ENCODE data around the gene CHRD.
"Not testable (repeated sequence)": the region's sequence is repeated elsewhere in the genome, so short reads cannot be mapped to it uniquely, and the experiment has no call there.

CHRD gene

DNA sequence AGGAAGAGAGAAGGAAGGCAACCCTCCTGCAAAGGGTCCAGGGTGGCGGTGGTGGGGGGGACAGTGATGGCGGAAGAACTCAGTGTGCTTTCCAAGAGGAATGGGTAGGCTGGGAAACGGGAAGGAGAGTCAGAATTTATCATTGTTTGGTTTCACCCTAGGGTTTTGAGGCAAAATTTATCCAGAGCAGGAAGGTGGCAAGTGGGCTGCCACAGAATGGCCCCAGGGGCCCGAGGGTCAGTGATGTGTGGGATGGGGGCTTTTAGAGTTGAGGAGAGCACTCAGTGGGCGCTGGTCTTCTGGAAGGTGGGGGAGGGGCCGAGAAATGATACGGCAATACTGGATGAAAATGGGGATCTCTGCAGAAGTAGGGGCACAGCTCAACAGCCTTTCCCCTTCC is 41.9 kb upstream of the CHRD start:
- H3K4me3 ChIP-seq (ENCODE audit: low read depth in 1 of 2, low read length in 2 of 2), result no peak overlapping the region
- H3K9me3 ChIP-seq (ENCODE audit: control insufficient read depth in 1 of 2, low read length in 2 of 2), result no peaks in the 10 kb centered on the region
- no peaks in the 10 kb centered on the region for H3K27me3 ChIP-seq (ENCODE audit: control insufficient read depth in 1 of 2, insufficient read depth in 2 of 2, low read length in 2 of 2)
- H3K9ac ChIP-seq (ENCODE audit: low read depth in 1 of 2, low read length in 2 of 2), result no peak overlapping the region
- H3K4me1 ChIP-seq (ENCODE audit: control insufficient read depth in 1 of 2, insufficient read depth in 2 of 2, low read length in 2 of 2), result peaks cover 28 to 43% of the 10 kb centered on the region in 2 donors
- peaks cover 18 to 36% of the 10 kb centered on the region in 2 donors for H3K36me3 ChIP-seq (ENCODE audit: control insufficient read depth in 1 of 2, insufficient read depth in 2 of 2, low read length in 2 of 2)
- no peak overlapping the region for H3K27ac ChIP-seq (ENCODE audit: low read depth, low read length)

DNA sequence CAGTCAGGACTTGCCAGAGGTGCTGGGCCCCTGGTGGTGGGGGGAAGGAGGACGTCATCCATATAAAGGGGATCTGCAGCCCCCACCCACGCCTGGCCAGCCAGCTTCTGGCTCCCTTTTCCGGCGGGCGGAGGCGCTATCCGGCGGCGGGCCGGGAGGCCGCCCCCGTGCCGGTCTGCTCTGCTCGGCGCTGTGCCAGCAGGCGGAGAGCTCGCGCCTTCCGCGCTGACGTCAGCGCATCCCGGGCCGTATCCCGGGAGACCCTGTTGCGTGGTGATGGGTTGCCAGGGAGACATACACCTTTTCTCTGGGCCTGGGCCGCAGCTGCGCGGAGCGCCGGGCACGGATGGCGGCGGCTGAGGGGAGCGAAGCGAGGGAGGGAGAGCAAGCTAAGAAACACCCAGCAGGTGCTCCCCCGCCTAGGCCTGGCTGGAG is 41.3 kb upstream of the CHRD start:
- H3K4me1 ChIP-seq (ENCODE audit: control insufficient read depth in 1 of 2, insufficient read depth in 2 of 2, low read length in 2 of 2), result peaks cover 28 to 43% of the 10 kb centered on the region in 2 donors
- no peak overlapping the region for H3K4me3 ChIP-seq (ENCODE audit: low read depth in 1 of 2, low read length in 2 of 2)
- H3K27me3 ChIP-seq (ENCODE audit: control insufficient read depth in 1 of 2, insufficient read depth in 2 of 2, low read length in 2 of 2), result no peaks in the 10 kb centered on the region
- no peak overlapping the region for H3K27ac ChIP-seq (ENCODE audit: low read depth, low read length)
- H3K9me3 ChIP-seq (ENCODE audit: control insufficient read depth in 1 of 2, low read length in 2 of 2), result no peaks in the 10 kb centered on the region
- peaks cover 13 to 36% of the 10 kb centered on the region in 2 donors for H3K36me3 ChIP-seq (ENCODE audit: control insufficient read depth in 1 of 2, insufficient read depth in 2 of 2, low read length in 2 of 2)
- no peak overlapping the region for H3K9ac ChIP-seq (ENCODE audit: low read depth in 1 of 2, low read length in 2 of 2)

DNA sequence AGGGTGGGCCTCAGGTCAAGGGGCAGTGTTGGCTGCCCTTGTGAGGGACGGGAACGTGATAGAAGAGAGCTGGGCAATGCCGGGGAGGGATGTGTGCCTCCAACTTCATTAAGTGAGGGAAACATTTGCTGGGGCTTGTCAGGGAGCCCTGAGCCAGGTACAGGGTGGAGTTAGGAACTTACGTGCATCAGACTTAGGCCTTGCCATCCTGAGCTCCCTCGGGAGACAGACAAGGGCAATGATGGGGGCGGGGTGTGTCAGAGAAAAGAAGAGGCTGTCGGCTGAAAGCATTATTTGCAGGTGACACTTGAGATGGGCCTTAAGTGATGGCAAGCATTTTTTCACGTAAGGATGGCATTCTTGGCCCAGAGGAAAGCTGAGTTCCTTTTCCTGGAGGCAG is 40.9 kb upstream of the CHRD start:
- H3K4me3 ChIP-seq (ENCODE audit: low read depth in 1 of 2, low read length in 2 of 2), result no peak overlapping the region
- H3K27me3 ChIP-seq (ENCODE audit: control insufficient read depth in 1 of 2, insufficient read depth in 2 of 2, low read length in 2 of 2), result no peaks in the 10 kb centered on the region
- no peak overlapping the region for H3K27ac ChIP-seq (ENCODE audit: low read depth, low read length)
- H3K36me3 ChIP-seq (ENCODE audit: control insufficient read depth in 1 of 2, insufficient read depth in 2 of 2, low read length in 2 of 2), result peaks cover 8 to 33% of the 10 kb centered on the region in 2 donors
- H3K4me1 ChIP-seq (ENCODE audit: control insufficient read depth in 1 of 2, insufficient read depth in 2 of 2, low read length in 2 of 2), result peaks cover 28 to 43% of the 10 kb centered on the region in 2 donors
- no peaks in the 10 kb centered on the region for H3K9me3 ChIP-seq (ENCODE audit: control insufficient read depth in 1 of 2, low read length in 2 of 2)
- H3K9ac ChIP-seq (ENCODE audit: low read depth in 1 of 2, low read length in 2 of 2), result no peak overlapping the region

DNA sequence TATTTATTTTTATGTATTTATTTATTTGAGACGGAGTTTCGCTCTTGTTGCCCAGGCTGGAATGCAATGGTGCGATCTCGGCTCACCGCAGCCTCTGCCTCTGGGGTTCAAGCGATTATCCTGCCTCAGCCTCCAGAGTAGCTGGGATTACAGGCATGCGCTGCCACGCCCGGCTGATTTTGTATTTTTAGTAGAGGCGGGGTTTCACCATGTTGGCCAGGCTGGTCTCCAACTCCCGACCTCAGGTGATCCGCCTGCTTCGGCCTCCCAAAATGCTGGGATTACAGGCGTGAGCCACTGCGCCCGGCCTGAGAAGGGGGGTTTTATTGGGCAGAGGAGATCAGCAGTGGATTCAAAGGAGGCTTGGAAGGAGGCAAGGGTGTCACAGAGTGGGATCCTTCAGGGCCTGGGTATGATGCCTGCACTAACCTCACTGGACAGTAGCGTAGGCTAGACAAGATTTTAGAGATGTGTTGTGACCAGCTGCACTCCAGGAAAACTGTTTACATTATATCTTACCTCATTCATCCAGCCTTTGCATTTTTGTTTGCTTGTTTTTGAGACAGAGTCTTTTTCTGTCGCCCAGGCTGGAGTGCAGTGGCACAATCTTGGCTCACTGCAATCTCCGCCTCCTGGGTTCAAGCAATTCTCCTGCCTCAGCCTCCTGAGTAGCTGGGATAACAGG is 40.3 kb upstream of the CHRD start:
- H3K4me1 ChIP-seq (ENCODE audit: control insufficient read depth in 1 of 2, insufficient read depth in 2 of 2, low read length in 2 of 2), result peaks cover 28 to 43% of the 10 kb centered on the region in 2 donors
- not testable (repeated sequence) for H3K9ac ChIP-seq (ENCODE audit: low read depth in 1 of 2, low read length in 2 of 2); H3K27ac ChIP-seq (ENCODE audit: low read depth, low read length); H3K4me3 ChIP-seq (ENCODE audit: low read depth in 1 of 2, low read length in 2 of 2); H3K9me3 ChIP-seq (ENCODE audit: control insufficient read depth in 1 of 2, low read length in 2 of 2); H3K27me3 ChIP-seq (ENCODE audit: control insufficient read depth in 1 of 2, insufficient read depth in 2 of 2, low read length in 2 of 2)
- peaks cover 2 to 31% of the 10 kb centered on the region in 2 donors for H3K36me3 ChIP-seq (ENCODE audit: control insufficient read depth in 1 of 2, insufficient read depth in 2 of 2, low read length in 2 of 2)

DNA sequence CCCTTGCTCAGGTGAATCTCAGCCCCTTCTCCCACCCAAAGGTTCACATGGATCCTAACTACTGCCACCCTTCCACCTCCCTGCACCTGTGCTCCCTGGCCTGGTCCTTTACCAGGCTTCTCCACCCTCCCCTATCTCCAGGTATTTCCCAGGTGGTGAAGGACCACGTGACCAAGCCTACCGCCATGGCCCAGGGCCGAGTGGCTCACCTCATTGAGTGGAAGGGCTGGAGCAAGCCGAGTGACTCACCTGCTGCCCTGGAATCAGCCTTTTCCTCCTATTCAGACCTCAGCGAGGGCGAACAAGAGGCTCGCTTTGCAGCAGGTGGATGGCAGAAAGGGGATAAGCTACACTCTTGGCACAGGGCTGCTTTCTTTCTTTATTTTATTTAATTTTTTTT is 37.9 kb upstream of the CHRD start:
- Histone ChIP-seq H3K9ac (ENCODE audit: low read depth in 1 of 2, low read length in 2 of 2) (no peak overlapping the region), H3K4me3 (ENCODE audit: low read depth in 1 of 2, low read length in 2 of 2) (no peak overlapping the region), H3K27ac (ENCODE audit: low read depth, low read length) (no peak overlapping the region), H3K36me3 (ENCODE audit: control insufficient read depth in 1 of 2, insufficient read depth in 2 of 2, low read length in 2 of 2) (peaks cover 0 to 27% of the 10 kb centered on the region in 2 donors), H3K27me3 (ENCODE audit: control insufficient read depth in 1 of 2, insufficient read depth in 2 of 2, low read length in 2 of 2) (no peaks in the 10 kb centered on the region), H3K4me1 (ENCODE audit: control insufficient read depth in 1 of 2, insufficient read depth in 2 of 2, low read length in 2 of 2) (peaks cover 23 to 42% of the 10 kb centered on the region in 2 donors), H3K9me3 (ENCODE audit: control insufficient read depth in 1 of 2, low read length in 2 of 2) (no peaks in the 10 kb centered on the region)

DNA sequence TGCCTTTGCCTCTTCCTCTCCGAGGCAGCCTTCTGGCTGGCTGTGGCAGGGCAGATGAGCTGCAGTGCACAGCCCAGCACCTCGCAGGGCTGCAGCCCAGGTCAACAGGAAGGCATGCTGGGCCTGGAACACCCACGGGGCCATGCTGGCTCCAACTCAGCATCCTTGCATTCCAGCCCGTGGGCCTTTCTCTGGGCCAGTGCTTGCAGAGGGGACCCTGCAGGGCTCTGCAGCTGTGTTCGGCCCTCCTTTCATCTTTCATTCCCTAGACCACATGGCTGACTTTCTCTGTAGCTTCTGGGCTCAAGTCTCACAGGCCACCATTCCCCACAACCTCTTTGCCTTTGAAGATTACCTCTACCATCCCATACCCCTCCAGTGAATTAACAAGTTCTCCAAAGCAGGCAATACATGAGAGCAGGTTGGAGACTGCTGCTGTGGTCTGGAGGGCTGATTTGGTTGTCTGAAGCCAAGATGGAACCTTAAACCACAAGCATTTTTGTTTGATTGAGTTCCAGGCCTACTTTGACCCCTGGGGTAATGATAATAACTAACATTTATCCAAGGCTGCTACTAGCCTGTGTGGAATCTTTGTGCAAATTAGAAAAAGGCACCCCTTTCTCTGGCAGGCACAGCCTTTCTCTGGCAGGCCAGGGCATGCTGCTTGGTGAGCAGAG is 36.5 kb upstream of the CHRD start:
- H3K27me3 ChIP-seq (ENCODE audit: control insufficient read depth in 1 of 2, insufficient read depth in 2 of 2, low read length in 2 of 2), result no peaks in the 10 kb centered on the region
- H3K9ac ChIP-seq (ENCODE audit: low read depth in 1 of 2, low read length in 2 of 2), result no peak overlapping the region
- no peak overlapping the region for H3K4me3 ChIP-seq (ENCODE audit: low read depth in 1 of 2, low read length in 2 of 2)
- H3K36me3 ChIP-seq (ENCODE audit: control insufficient read depth in 1 of 2, insufficient read depth in 2 of 2, low read length in 2 of 2), result peaks cover 0 to 33% of the 10 kb centered on the region in 2 donors
- H3K27ac ChIP-seq (ENCODE audit: low read depth, low read length), result no peak overlapping the region
- H3K9me3 ChIP-seq (ENCODE audit: control insufficient read depth in 1 of 2, low read length in 2 of 2), result no peaks in the 10 kb centered on the region
- peaks cover 18 to 27% of the 10 kb centered on the region in 2 donors for H3K4me1 ChIP-seq (ENCODE audit: control insufficient read depth in 1 of 2, insufficient read depth in 2 of 2, low read length in 2 of 2)

DNA sequence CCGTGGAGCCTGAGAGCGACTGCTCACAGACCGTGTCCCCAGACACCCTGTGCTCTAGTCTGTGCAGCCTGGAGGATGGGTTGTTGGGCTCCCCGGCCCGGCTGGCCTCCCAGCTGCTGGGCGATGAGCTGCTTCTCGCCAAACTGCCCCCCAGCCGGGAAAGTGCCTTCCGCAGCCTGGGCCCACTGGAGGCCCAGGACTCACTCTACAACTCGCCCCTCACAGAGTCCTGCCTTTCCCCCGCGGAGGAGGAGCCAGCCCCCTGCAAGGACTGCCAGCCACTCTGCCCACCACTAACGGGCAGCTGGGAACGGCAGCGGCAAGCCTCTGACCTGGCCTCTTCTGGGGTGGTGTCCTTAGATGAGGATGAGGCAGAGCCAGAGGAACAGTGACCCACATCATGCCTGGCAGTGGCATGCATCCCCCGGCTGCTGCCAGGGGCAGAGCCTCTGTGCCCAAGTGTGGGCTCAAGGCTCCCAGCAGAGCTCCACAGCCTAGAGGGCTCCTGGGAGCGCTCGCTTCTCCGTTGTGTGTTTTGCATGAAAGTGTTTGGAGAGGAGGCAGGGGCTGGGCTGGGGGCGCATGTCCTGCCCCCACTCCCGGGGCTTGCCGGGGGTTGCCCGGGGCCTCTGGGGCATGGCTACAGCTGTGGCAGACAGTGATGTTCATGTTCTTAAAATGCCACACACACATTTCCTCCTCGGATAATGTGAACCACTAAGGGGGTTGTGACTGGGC is 35.1 kb upstream of the CHRD start:
- Histone ChIP-seq H3K9ac (ENCODE audit: low read depth in 1 of 2, low read length in 2 of 2) (no peak overlapping the region), H3K27me3 (ENCODE audit: control insufficient read depth in 1 of 2, insufficient read depth in 2 of 2, low read length in 2 of 2) (no peaks in the 10 kb centered on the region), H3K4me3 (ENCODE audit: low read depth in 1 of 2, low read length in 2 of 2) (no peak overlapping the region), H3K27ac (ENCODE audit: low read depth, low read length) (no peak overlapping the region), H3K36me3 (ENCODE audit: control insufficient read depth in 1 of 2, insufficient read depth in 2 of 2, low read length in 2 of 2) (peaks cover 0 to 33% of the 10 kb centered on the region in 2 donors), H3K9me3 (ENCODE audit: control insufficient read depth in 1 of 2, low read length in 2 of 2) (no peaks in the 10 kb centered on the region), H3K4me1 (ENCODE audit: control insufficient read depth in 1 of 2, insufficient read depth in 2 of 2, low read length in 2 of 2) (peaks cover 15 to 23% of the 10 kb centered on the region in 2 donors)

DNA sequence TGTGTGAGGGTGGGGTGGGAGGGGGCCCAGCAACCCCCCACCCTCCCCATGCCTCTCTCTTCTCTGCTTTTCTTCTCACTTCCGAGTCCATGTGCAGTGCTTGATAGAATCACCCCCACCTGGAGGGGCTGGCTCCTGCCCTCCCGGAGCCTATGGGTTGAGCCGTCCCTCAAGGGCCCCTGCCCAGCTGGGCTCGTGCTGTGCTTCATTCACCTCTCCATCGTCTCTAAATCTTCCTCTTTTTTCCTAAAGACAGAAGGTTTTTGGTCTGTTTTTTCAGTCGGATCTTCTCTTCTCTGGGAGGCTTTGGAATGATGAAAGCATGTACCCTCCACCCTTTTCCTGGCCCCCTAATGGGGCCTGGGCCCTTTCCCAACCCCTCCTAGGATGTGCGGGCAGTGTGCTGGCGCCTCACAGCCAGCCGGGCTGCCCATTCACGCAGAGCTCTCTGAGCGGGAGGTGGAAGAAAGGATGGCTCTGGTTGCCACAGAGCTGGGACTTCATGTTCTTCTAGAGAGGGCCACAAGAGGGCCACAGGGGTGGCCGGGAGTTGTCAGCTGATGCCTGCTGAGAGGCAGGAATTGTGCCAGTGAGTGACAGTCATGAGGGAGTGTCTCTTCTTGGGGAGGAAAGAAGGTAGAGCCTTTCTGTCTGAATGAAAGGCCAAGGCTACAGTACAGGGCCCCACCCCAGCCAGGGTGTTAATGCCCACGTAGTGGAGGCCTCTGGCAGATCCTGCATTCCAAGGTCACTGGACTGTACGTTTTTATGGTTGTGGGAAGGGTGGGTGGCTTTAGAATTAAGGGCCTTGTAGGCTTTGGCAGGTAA is 34.3 kb upstream of the CHRD start:
- Histone ChIP-seq H3K36me3 (ENCODE audit: control insufficient read depth in 1 of 2, insufficient read depth in 2 of 2, low read length in 2 of 2) (peaks cover 0 to 33% of the 10 kb centered on the region in 2 donors), H3K27me3 (ENCODE audit: control insufficient read depth in 1 of 2, insufficient read depth in 2 of 2, low read length in 2 of 2) (no peaks in the 10 kb centered on the region), H3K9me3 (ENCODE audit: control insufficient read depth in 1 of 2, low read length in 2 of 2) (no peaks in the 10 kb centered on the region), H3K4me1 (ENCODE audit: control insufficient read depth in 1 of 2, insufficient read depth in 2 of 2, low read length in 2 of 2) (peaks cover 15 to 23% of the 10 kb centered on the region in 2 donors), H3K27ac (ENCODE audit: low read depth, low read length) (no peak overlapping the region), H3K4me3 (ENCODE audit: low read depth in 1 of 2, low read length in 2 of 2) (no peak overlapping the region), H3K9ac (ENCODE audit: low read depth in 1 of 2, low read length in 2 of 2) (peak overlapping the region in 1 of 2 donors; percentile 14)

DNA sequence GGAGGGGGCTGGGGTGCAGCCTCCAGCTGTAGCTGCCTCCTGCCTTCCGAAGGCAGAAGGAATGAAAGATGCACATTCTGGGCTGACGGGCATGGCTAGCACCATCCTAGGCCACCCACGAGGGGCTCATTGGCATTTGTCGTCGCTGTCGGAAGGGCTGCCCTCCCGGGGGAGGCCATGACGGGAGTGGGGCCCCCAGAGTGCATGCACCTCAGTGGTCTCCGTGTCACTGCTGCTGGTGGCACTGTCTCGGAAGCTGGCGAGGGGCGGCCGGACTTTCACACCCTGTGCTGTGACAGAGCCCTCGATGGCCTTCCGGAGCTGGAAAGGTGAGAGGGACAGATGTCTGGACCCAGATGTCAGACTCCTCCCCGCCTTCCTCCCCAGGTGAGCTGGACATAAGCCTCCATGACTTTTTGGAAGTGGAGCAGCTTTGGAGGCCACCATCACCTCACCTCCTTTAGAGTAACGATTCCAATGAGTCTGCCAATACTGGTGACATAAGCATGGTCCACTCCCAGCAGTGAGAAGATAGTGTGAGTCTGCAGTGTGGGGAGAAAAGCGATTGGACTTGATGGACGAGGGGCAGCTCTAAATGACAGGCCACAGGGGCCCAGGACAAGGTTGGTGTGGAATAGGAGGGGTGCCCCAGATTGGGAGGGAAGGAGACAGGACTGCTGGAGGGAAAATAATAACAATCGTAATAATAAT is 33.2 kb upstream of the CHRD start:
- Histone ChIP-seq H3K9ac (ENCODE audit: low read depth in 1 of 2, low read length in 2 of 2) (no peak overlapping the region), H3K9me3 (ENCODE audit: control insufficient read depth in 1 of 2, low read length in 2 of 2) (no peaks in the 10 kb centered on the region), H3K27ac (ENCODE audit: low read depth, low read length) (no peak overlapping the region), H3K4me1 (ENCODE audit: control insufficient read depth in 1 of 2, insufficient read depth in 2 of 2, low read length in 2 of 2) (peaks cover 18 to 20% of the 10 kb centered on the region in 2 donors), H3K36me3 (ENCODE audit: control insufficient read depth in 1 of 2, insufficient read depth in 2 of 2, low read length in 2 of 2) (peaks cover 0 to 33% of the 10 kb centered on the region in 2 donors), H3K27me3 (ENCODE audit: control insufficient read depth in 1 of 2, insufficient read depth in 2 of 2, low read length in 2 of 2) (no peaks in the 10 kb centered on the region), H3K4me3 (ENCODE audit: low read depth in 1 of 2, low read length in 2 of 2) (no peak overlapping the region)

Data from duodenal mucosa (tissue), 2 donors.